GM19035 (cell line): ENCODE measurements around the gene TUBA8.

Experiments used
- ATAC-seq: cut with Tn5 transposase; IDR thresholded peaks from one replicate; pipeline ENCODE4 v1.9.1; 2021; ENCODE audit not compliant: unreplicated experiment

The TUBA8 gene

GRCh38 chr22:18077087-18077638 is 33.4 kb upstream of the TUBA8 start:
- ATAC-seq: no peak

GRCh38 chr22:18077639-18078328 is 32.8 kb upstream of the TUBA8 start, which contains the start of gene PEX26:
PEX26 (plus strand) TSS chr22:18077990; CDS start chr22:18078377, 387 bp downstream.
- ATAC-seq: peak; percentile 91

- ATAC-seq: peak; percentile 32
Measured at GRCh38 chr22:18078329-18079041, 32.1 kb upstream of the TUBA8 start.

- no peak for ATAC-seq
Measured at GRCh38 chr22:18079706-18080233, 30.8 kb upstream of the TUBA8 start.

GRCh38 chr22:18081416-18081815 is 29.2 kb upstream of the TUBA8 start:
- ATAC-seq: no peak

GRCh38 chr22:18082467-18082866 is 28.1 kb upstream of the TUBA8 start:
- ATAC-seq: no peak

GRCh38 chr22:18083406-18083805 is 27.2 kb upstream of the TUBA8 start:
- ATAC-seq: no peak

- ATAC-seq: no peak
Measured at GRCh38 chr22:18085188-18085587, 25.4 kb upstream of the TUBA8 start.

GRCh38 chr22:18087350-18087855 is 23.2 kb upstream of the TUBA8 start:
- no peak for ATAC-seq

GRCh38 chr22:18088825-18089568 is 21.6 kb upstream of the TUBA8 start:
- no peak for ATAC-seq

GRCh38 chr22:18090286-18090685 is 20.3 kb upstream of the TUBA8 start:
- ATAC-seq: no peak

- no peak for ATAC-seq
Measured at GRCh38 chr22:18091478-18091877, 19.1 kb upstream of the TUBA8 start.

GRCh38 chr22:18091916-18092526 is 18.6 kb upstream of the TUBA8 start:
- ATAC-seq: no peak

GRCh38 chr22:18093661-18094060 is 16.9 kb upstream of the TUBA8 start:
- ATAC-seq: no peak

- no peak for ATAC-seq
Measured at GRCh38 chr22:18095101-18095805, 15.4 kb upstream of the TUBA8 start.

GRCh38 chr22:18096823-18097222 is 13.8 kb upstream of the TUBA8 start:
- ATAC-seq: no peak

- no peak for ATAC-seq
Measured at GRCh38 chr22:18100781-18101180, 9.8 kb upstream of the TUBA8 start.

GRCh38 chr22:18101536-18101935 is 9.1 kb upstream of the TUBA8 start:
- no peak for ATAC-seq

- ATAC-seq: no peak
Measured at GRCh38 chr22:18103527-18104269, 6.9 kb upstream of the TUBA8 start.
